SK-N-DZ (cell line): Measurements from ENCODE around the gene PAK6.
A peak's percentile ranks its signal among the peaks of the same experiment; 100 is the strongest.

ENCODE experiments used
- DNase-seq: peaks from one replicate; pipeline ENCODE4 v3.0.0-alpha.2; 2015; ENCODE audit warnings: low spot score

Gene PAK6

GRCh38 chr15:40292246-40292645 is 53.4 kb downstream of the PAK6 start:
- no peak for DNase-seq

GRCh38 chr15:40293006-40293405 is 54.1 kb downstream of the PAK6 start:
- no peak for DNase-seq

- no peak for DNase-seq
Observed at GRCh38 chr15:40293905-40294895, 55.3 kb downstream of the PAK6 start.

- no peak for DNase-seq
Observed at GRCh38 chr15:40295297-40295696, 56.4 kb downstream of the PAK6 start.

- DNase-seq, result no peak
Observed at GRCh38 chr15:40295877-40296560, 57.2 kb downstream of the PAK6 start.

GRCh38 chr15:40296561-40297230 is 57.8 kb downstream of the PAK6 start:
- no peak for DNase-seq

- DNase-seq, result no peak
Observed at GRCh38 chr15:40297356-40297755, 58.5 kb downstream of the PAK6 start.

GRCh38 chr15:40298216-40298935 is 59.5 kb downstream of the PAK6 start:
- no peak for DNase-seq

- DNase-seq, result no peak
Observed at GRCh38 chr15:40300367-40300766, 61.5 kb downstream of the PAK6 start.

GRCh38 chr15:40300771-40301170 is 61.9 kb downstream of the PAK6 start:
- no peak for DNase-seq

GRCh38 chr15:40301467-40302179 is 62.8 kb downstream of the PAK6 start:
- DNase-seq, result peak; percentile 57

- DNase-seq, result no peak
Observed at GRCh38 chr15:40302288-40302886, 63.5 kb downstream of the PAK6 start.

GRCh38 chr15:40302981-40303380 is 64.1 kb downstream of the PAK6 start:
- no peak for DNase-seq

GRCh38 chr15:40303576-40303975 is 64.7 kb downstream of the PAK6 start:
- no peak for DNase-seq

- DNase-seq, result no peak
Observed at GRCh38 chr15:40305281-40305680, 66.4 kb downstream of the PAK6 start.

- no peak for DNase-seq
Observed at GRCh38 chr15:40306371-40306770, 67.5 kb downstream of the PAK6 start.

- DNase-seq, result no peak
Observed at GRCh38 chr15:40306908-40307307, 68.0 kb downstream of the PAK6 start.

GRCh38 chr15:40307421-40308211 is 68.8 kb downstream of the PAK6 start, which contains the start of gene PLCB2:
Gene PLCB2 (minus strand): TSS chr15:40307935. CDS start chr15:40307672, 263 bp downstream.
- peak; percentile 67 for DNase-seq

GRCh38 chr15:40309344-40309862 is 70.5 kb downstream of the PAK6 start:
- DNase-seq, result no peak
